GM21367 (cell line): ENCODE results near the gene GAS7.

ENCODE experiments used
- ATAC-seq: cut with Tn5 transposase; IDR thresholded peaks from one replicate; pipeline ENCODE4 v1.9.1; 2021; ENCODE audit not compliant: unreplicated experiment

Gene GAS7

DNA sequence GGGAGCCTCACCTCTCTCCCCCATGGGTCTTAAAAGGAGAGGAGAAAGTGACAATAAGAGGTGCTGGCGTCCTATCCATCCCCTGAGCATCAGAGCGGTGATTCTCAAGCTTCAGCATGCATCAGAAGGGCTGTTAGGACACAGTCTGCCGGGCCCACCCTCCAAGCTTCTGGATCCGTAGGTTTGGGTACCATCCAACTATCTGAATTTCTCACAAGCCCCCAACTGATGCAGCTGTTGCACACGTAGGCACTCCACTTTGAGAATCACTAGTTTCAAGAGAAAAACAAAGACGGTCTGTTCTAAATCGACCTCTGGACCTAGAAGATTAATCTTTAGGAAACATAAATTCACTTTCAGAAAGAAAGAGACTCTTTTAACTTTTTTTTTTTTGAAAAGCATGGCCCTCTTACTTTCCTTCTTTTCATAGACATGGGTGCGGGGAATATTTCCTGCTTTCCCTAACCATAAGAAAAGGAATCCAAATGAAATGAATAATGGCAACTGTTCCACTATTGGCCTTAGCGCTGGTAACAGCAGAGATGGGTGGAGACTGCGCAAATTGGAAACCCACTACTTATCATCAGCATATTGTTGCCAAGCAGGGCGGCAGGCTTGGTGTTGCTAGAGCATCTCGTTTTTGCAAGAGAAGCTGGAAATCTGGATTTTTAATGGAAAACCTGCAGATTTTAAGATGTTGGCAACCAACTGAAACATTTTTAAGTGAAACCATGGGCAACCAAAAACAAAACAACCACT is 144.4 kb downstream of the GAS7 start:
- ATAC-seq, result no peak

DNA sequence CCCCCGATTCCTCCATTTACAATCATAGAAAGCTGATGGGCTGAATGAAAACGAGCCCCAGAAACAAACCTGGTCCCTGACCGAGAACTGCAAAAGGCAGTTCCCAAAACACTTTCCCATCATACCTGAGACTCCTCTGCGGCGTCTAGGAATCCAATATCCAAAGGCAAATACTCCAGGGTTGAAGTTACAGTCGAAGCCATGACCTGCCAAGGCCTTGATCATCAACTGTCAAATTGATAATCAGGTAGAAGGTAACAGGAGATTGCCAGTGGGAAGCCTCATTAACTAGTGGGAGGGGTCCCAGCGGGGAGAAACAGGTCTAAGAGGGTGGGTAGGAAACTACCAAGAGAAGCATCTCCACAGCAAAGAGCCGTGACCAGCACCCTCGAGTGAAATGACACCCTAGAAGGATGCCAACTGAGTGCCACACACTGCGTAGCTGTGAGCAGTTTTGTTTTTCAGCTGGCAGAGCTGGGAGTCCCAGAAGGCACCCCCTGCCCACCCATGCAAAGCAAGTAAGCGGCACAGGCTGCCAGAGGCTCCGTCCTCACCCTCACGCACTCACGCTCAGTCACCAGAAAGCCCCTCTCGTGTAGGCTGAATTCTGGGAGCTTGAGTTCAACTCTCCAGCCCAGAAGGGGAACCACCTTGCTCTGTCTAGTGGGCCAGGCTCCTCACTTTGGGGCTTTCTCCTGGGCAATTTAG is 146.1 kb downstream of the GAS7 start:
- peak; percentile 44 for ATAC-seq

DNA sequence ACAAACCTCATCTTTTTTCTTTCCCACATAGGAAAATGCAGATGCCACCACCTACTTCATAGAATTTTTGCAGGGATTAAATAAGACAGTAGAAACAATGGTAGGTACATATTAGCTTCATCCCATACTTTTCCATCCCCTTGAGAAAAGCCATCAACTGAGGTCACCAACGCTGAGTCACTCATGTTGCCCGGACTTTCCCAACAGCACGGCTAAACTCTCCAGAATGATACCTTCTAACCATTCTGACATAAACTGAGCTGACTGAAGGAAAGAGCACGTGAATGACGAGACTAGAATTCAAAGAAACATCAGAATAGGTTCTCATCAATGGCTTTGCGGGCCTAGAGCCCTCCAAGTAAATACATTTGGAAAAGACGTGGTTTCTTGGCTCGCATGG is 147.3 kb downstream of the GAS7 start:
- ATAC-seq, result no peak

DNA sequence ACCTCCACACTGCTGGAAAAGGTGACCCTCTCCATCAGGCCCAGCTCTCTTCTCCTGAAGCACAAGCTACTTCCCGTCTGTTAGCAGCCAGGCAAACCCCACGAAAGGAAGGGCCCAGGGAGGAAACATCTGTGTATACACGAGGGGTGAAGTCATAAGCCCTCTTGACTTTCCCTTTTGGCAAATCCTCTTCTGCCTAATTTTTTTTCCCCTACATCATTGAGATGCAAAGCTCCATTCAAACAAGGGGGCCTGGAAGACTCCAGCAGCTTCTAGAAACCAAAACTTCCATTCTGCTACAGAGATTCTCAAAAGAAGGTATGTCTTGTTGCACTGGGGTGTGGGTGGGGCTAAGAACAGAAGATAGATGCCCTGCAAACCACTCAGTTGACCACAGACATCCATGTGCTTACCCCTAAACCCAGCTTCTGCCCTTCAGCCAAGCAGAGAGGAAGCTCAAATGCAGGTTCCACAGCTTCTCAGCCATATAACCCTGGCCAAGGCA is 147.8 kb downstream of the GAS7 start:
- no peak for ATAC-seq

DNA sequence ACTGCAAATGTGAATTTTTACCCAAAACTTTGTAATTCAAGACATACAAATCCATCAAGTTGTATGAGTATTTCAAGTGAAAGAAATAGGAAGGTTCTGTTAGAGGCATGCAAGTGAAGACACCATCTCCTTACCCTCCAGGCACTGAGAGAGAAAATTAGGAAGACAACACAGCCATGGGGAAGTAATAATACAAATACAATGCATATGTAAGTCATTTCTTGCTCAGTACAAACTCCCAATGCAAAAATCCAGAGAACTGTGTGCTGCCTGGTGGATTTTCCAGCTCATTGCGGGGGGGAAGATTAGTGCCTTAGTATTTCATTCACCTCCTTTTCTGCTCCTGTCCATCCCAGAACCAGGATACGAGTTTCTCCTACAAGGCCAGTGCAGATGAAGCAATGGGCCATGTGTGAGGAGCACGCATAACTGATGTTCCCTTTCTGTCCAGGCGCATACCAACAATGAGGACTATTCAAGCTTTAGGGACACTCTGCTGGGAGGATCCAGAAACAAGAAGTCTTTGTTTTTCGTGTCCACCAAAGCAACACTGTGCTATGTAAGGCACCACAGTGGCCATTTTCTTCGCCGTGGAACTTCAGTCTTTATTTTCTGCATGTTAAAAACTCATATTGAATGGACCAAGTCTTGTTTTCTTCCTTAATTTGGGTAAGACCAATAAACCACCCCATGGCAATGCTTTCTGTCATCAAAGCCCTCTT is 149.6 kb downstream of the GAS7 start:
- no peak for ATAC-seq

DNA sequence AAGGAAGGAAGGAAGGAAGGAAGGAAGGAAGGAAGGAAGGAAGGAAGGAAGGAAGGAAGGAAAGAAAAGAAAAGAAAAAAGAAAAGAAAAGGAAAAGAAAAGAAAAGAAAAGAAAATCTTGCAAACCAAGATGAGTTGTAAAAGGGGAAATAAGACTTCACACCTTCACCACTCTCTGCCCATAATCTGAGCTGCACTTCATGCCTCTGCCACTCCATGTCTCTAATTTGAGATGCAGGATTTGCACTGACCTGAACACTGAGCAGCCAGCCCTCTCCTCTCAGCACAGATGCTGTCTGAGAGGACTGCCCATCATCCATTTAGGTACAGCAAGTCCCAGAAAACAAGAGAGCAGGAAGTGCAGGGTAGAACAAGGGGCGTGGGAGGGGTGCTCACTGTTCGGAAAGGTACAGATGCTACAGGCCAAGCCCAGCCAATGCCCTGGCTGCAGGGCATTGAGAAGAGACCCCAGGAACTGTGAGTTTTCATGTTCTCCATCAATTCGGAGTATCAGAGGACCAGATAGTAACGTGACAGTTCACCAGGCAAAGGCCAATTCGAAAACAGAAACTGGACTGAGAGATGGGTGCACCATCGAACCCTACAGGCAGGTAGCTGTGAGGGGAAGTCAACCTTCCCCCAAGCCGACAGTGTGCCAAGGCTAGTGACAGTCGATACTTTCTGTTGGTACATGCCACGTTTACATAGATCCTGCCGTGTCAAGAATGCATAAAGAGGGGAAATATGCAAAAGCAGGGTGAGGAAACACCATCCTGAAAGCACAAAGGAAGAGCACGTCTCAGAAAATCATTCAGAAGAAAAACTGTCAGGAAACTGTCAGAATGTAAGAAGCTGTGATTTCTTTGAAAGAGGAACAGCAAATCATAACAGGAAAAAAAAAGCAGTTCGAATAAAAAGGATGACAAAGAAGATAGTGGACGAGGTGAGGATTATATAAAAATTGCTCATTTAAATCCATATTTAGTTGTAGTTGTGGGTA is 151.3 kb downstream of the GAS7 start:
- ATAC-seq, result peak; percentile 53

DNA sequence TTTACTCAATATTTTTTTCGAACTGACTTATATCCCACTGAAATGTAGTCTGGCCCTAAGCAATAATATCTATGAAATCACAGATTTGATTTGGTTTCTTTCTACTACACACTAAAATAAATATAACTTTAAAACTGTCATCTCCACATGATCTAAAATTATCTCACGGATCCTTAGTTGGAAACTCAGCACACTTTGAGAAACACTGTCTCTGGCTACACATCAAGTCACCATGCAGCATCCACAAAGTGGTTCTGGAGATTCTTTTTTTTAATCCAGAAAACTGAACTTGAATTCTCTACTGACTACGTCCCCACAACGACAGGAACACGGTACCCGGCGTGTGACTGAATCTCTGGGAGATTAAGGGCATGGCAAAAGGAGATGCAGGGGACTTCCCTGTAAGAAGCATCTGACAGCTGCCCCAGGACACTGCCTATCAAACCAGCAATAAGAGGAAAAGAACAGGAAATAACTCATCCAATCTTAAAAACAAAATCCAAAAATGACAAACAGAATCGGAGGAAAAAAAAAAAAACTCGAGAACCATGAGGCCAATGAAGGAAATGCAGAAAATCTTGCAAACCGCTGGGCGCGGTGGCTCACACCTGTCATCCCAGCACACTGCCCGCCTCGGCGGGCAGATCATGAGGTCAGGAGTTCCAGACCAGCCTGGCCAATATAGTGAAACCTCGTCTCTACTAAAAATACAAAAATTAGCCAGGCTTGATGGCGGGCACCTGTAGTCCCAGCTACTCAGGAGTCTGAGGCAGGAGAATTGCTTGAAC is 152.3 kb downstream of the GAS7 start:
- ATAC-seq, result no peak

DNA sequence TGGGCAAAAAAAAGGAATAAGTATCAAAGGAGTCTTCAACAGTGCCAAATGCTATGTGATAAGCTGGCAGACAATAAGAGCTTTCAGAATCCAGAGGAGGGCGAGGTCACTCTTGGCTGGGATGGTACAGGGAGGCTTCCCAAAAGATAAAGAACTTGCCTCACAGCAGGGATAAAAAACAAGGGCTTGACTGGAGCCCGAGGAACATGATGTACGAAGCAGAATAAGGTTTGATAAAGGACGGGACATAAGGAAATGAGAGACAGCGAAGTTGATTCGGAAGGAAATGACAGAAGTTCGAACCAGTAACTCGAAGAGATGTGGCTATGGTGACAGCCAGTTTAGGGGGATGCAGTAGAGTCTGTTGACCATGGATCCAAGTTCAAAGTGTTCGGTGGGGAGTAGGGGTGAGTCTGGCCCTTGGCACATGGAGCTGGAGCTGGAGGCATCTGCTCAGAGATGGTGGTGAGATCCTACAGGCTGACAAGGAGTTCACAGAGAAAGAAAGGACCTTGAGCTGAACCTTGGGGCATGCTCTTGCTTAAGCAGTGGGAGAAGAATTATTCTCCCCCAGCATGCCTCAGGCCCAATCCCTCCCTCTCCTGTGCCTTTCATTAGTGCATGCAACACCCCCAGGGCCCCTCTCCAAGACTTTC is 155.7 kb downstream of the GAS7 start:
- ATAC-seq, result no peak

DNA sequence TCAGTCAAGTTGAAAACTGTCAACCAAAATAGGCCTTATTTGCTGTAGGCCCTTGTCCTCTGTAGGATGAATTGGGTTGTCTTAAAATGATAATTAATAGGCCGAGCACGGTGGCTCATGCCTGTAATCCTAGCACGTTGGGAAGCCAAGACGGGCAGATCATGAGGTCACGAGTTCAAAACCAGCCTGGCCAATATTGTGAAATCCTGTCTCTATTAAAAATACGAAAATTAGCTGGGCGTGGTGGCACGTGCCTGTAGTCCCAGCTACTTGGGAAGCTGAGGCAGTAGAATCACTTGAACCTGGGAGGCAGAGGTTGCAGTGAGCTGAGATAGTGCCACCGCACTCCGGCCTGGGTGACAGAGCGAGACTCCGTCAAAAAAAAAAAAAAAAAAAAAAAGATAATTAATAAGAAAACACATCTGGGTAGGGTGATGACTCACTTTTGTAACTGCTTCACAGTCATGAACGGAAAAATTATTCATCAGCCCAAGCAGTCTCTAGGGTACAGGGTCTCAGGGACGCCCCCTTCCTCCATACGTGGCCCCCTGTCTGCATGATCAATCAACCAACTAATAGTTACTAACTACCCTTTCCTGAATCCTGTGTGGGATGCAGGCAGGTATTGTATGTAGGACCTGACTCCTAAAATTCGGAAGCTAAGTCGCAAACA is 156.4 kb downstream of the GAS7 start:
- ATAC-seq, result no peak

DNA sequence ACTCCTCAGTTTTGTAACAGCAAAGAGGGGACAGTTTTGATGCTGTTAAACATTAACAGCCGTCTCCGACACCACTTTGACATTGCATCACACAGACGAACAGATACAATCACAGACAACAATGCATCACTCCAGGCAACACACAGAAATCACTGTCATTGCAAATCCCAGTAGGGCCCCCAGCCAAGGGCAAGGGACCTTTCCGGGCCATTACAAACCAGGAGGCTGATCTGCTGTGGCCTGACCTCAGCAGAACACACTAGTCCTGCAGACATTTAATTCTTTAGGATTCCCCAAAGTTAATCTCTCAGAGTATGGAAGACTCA is 157.2 kb downstream of the GAS7 start:
- no peak for ATAC-seq

DNA sequence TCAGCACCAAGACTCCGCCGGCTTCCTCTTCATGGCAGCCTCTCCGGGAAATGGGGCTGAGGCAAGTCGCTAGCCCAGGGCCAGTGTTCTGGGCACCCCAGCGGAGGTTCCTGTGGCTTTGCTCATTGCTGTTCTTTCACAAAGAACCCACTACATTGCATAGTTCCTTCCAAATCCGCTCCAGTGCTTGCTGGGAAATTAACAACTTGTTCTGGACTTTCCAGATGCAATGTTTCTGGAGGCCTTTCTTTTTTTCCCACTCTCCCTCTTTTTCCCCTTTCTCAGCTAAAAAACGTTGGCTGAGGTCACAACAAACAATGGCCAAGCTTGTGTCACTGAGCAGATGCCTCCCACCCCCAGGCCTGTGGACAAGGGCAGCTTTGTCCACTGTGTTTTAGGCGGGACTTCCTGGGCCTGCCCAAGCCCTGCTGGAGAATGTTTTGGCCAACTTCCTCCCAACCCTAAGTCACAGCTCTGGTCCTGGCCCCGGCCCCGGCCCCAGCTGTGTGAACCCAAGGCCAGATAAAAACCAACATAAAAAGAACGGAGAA is 161.8 kb downstream of the GAS7 start:
- ATAC-seq, result no peak

DNA sequence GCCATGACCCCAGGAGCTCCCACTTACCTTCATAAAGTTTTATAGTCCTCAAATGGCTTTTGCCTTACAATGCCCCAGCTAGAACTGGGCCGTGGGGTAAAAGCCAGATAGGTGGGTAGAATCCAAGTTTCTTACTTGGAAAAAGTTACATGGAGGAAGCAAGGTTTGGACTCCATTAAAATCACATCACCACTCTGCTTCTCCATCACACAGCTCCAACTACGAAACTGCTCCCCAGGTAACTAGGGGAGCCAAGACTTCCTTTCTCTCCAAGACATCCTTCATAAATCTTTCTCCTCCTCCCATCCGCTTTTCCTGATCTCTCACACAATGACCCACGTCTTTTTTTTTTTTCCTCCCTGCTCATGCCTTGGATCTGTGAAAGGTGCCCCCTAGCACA is 162.5 kb downstream of the GAS7 start:
- ATAC-seq, result no peak

DNA sequence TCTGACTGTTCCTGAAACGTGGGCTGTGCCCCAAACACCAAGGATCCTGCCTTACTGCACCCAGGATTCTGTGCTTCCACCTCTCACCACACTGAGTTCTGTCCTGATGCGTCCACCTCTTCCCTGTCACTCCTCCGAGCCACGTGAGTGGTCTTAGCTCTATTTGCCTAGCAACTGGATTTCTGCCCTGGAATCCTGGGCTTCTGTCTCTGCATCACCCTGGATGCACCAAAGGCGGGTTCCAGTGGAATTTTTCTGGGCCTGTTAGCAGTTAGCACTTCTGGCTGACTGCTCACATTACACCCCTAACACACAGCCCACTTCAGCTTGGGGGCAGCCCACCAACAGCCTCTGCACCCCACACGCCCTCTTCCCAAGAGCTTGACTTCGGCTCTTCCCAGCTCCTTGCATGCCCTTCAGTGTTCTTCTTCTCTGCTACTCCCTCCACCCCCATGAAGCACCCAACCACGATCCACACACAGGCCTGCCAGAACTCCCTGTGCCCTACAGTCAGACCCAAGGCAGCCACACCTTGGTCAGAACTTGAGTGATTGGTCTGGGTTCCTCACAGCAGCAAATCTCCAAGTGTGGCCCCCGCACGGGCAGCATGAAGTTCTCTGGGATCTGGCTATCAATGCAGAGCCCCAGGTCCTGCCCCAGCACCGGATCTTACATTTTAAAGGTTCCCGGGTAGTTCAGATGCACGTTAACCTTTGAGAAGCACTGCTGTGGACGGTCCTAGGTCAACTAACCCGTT is 163.5 kb downstream of the GAS7 start:
- ATAC-seq, result no peak

DNA sequence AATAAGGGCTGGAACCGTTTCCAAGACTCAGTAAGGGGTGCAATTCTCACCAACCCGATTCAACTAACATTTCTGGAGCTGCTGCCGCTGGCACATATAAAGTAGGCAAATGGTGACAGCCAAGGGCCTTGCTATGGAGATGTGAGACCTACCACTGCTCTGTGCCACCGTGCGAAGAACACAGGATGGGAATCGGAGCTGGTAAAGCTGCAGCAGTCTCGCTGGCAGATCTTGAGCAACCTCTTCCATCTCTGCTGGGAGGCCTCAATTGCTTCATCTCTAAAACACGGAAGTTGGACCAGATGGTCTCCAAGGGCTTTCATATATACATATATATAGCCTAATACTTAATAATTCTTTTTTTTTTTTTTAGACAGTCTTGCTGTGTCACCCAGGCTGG is 164.4 kb downstream of the GAS7 start:
- ATAC-seq, result no peak

DNA sequence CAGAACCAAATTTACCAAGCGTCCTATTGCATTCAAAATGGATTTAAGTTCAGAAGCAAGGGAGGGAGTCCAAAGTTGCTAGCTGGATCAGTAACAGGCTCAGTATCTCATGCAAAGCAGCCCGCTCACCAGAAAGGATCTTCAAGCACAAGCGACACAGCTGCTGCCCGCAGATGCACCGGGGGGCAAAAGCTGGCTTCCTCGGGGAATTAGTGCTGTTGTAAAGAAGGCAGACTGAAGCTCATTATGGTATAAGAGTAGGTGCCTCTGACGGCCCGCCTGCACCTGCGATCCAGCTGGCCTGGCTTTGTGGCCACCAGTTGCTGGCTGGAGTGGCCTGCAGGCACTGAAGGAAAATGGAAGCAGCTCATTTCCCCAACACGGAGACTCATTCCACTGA is 165.0 kb downstream of the GAS7 start:
- ATAC-seq, result no peak

DNA sequence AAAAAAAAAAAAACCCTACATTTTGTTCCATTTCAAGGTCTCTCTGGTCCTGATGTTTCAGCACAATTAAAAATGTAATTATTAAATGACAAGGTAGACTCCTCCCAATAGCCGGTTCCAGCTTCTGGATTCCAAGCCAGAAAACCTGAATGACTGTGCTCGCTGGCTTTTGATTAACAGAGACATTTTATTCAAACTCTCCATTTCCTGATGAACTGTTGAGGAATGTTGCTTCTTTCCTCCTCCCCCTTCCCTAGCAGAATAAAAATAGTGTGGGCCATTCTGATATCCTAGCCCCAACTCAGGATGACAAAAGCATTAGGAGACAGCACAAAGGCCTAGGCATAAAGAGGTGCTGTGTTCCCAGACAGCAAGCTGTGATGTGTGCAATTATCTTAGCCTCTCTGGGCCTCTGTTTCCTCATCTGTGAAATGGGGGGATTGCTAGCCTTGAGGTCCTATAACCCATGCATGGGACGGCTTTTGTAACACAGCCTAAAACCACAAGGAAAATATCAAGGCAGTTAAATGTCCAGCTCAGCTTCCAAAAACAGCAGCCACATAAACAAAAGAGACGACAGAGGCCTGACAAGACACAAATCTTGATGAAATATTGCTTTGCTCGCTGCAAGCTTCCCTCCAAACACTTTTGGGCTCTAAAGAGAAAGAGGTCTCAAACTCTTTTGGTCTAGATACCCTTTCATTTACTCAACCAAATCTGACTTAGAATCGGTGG is 166.1 kb downstream of the GAS7 start:
- ATAC-seq, result no peak

DNA sequence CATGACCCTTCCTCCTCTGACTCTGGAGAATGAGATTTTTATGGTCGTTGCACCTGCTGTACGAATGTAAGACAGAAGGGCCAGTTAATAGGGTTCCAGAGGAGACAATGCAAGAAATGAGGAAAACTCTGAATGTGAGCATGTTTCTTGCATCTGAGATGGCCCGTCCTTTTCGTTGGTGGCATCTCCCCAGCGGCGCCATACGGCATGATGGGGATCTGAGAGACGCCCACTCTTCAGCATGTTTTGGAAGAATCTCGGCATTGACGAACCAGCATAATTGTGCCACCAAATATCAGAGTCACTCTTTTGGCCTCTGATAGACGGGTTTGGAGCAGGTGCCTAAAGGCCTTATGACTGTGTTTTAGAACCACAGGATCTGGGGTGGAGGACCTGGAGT is 166.8 kb downstream of the GAS7 start:
- no peak for ATAC-seq
